ENCODE measurements around the gene TGFB2. TPM values are rescaled to one million over a fixed set of nuclear protein-coding genes. Genes with fewer than 3 reads are reported as not detected.

The TGFB2 gene
- polyA plus RNA-seq, 2 of the 4 experiments (the other 2 are of a cell fraction), result 29.7 to 65.8 TPM

- POLR2A ChIA-PET, result interaction anchor here (0.6 to 2.1 kb wide), 12 partner anchors 13 to 1187 kb away, joined by 3 to 27 read pairs (median 5); partner anchors contain the start of gene TGFB2
- ATAC-seq (peak; percentile 78 to 81), DNase-seq (ENCODE audit: low read depth in 1 of 2, low spot score in 1 of 2) (peak; percentile 59 to 96), FAIRE-seq (peak; percentile 74)
- CTCF ChIA-PET, result interaction anchor here (1.0 to 1.3 kb wide), 3 partner anchors 35 to 687 kb away, joined by 3 to 6 read pairs (median 3); partner anchors contain the start of gene TGFB2
- Histone ChIP-seq H3K4me2 (peak overlapping the region; percentile 85), H3K4me3 (0 out of 3 replicates have a peak overlapping the region, but pooled peaks have one; percentile 14), H3K9me3 (no peaks in the 10 kb centered on the region), H3K27ac (peak overlapping the region; percentile 92 to 94), H3K4me1 (peaks cover 95% of the 10 kb centered on the region)
- WGBS (ENCODE audit: missing lambda C conversion rate), result 1% methylated on average over 7 of the region's 7 CpGs
- TF ChIP-seq HOXA7 (CRISPR knock-in tag; IDR thresholded peaks at IDR 0.05), result no peak
- TF ChIP-seq HDAC2 (IDR thresholded peaks at IDR 0.05), result no peak
- no peak for TF ChIP-seq FOSB (CRISPR knock-in tag; IDR thresholded peaks at IDR 0.05)
- peak; percentile 26 for TF ChIP-seq CHD2 (IDR thresholded peaks at IDR 0.05; ENCODE audit: low read length, partially characterized antibody)
- TF ChIP-seq CTCF (IDR thresholded peaks at IDR 0.05), result no peak
- no peak for TF ChIP-seq MAZ (IDR thresholded peaks at IDR 0.05; ENCODE audit: borderline replicate concordance, low read depth, low read length)
- peak; percentile 94 to 98; a peak in 4 of 5 replicates for TF ChIP-seq EP300 (IDR thresholded peaks at IDR 0.05)
- TF ChIP-seq RARB (CRISPR knock-in tag; IDR thresholded peaks at IDR 0.05), result no peak
- no peak for TF ChIP-seq REST (IDR thresholded peaks at IDR 0.05)
- TF ChIP-seq ZSCAN20 (CRISPR knock-in tag; IDR thresholded peaks at IDR 0.05), result no peak
- TF ChIP-seq CBX8 (IDR thresholded peaks at IDR 0.05), result no peak
- no peak for TF ChIP-seq ZFP36 (IDR thresholded peaks at IDR 0.05; ENCODE audit: borderline replicate concordance, partially characterized antibody)
- peak; percentile 81 for TF ChIP-seq FOSL2 (IDR thresholded peaks at IDR 0.05)
- TF ChIP-seq FOSL2 (CRISPR knock-in tag; IDR thresholded peaks at IDR 0.05), result peak; percentile 74
- TF ChIP-seq, protein P1, sequence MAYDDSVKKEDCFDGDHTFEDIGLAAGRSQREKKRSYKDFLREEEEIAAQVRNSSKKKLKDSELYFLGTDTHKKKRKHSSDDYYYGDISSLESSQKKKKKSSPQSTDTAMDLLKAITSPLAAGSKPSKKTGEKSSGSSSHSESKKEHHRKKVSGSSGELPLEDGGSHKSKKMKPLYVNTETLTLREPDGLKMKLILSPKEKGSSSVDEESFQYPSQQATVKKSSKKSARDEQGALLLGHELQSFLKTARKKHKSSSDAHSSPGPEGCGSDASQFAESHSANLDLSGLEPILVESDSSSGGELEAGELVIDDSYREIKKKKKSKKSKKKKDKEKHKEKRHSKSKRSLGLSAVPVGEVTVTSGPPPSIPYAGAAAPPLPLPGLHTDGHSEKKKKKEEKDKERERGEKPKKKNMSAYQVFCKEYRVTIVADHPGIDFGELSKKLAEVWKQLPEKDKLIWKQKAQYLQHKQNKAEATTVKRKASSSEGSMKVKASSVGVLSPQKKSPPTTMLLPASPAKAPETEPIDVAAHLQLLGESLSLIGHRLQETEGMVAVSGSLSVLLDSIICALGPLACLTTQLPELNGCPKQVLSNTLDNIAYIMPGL (CRISPR knock-in tag; IDR thresholded peaks at IDR 0.05; ENCODE audit: borderline replicate concordance), result no peak
- peak; percentile 71 for TF ChIP-seq SMC3 (IDR thresholded peaks at IDR 0.05)
- no peak for TF ChIP-seq RFX5 (IDR thresholded peaks at IDR 0.05)
- no peak for TF ChIP-seq KDM1A (IDR thresholded peaks at IDR 0.05; ENCODE audit: low read depth)
- TF ChIP-seq BCL3 (IDR thresholded peaks at IDR 0.05), result peak; percentile 97
- no peak for TF ChIP-seq RNF2 (IDR thresholded peaks at IDR 0.05; ENCODE audit: borderline replicate concordance, low read depth)
- no peak for TF ChIP-seq CBX2 (IDR thresholded peaks at IDR 0.05; ENCODE audit: borderline replicate concordance, low read depth)
- peak; percentile 96 to 98 for TF ChIP-seq JUN (IDR thresholded peaks at IDR 0.05)
- no peak for TF ChIP-seq ELK1 (IDR thresholded peaks at IDR 0.05; ENCODE audit: low read depth, low read length)
- TF ChIP-seq, protein P2, sequence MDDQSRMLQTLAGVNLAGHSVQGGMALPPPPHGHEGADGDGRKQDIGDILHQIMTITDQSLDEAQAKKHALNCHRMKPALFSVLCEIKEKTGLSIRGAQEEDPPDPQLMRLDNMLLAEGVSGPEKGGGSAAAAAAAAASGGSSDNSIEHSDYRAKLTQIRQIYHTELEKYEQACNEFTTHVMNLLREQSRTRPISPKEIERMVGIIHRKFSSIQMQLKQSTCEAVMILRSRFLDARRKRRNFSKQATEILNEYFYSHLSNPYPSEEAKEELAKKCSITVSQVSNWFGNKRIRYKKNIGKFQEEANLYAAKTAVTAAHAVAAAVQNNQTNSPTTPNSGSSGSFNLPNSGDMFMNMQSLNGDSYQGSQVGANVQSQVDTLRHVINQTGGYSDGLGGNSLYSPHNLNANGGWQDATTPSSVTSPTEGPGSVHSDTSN (IDR thresholded peaks at IDR 0.05), result peak; percentile 85
- no peak for TF ChIP-seq FOXS1 (CRISPR knock-in tag; IDR thresholded peaks at IDR 0.05)
- TF ChIP-seq POLR2A (IDR thresholded peaks at IDR 0.05; ENCODE audit: low read length), result no peak
- TF ChIP-seq PHF8 (IDR thresholded peaks at IDR 0.05; ENCODE audit: borderline replicate concordance, low read depth), result no peak
- TF ChIP-seq RAD21 (conservative IDR thresholded peaks at IDR 0.05 in 1 of 2, IDR thresholded peaks at IDR 0.05 in 1 of 2), result peak; percentile 46 to 78
- TF ChIP-seq CEBPB (IDR thresholded peaks at IDR 0.05), result peak; percentile 87 to 95
Measured at GRCh38 chr1:218380125-218380977, 35.2 kb downstream of the TGFB2 start.
